Effector CD8-positive, alpha-beta T cell (primary cell): ENCODE results near the gene CDH24.

Experiments used
- DNase-seq: peaks from one replicate; lab custom pipeline; 2025; lab: John Stamatoyannopoulos, UW

CDH24 gene

GRCh38 chr14:23091294-23092225, 34.2 kb upstream of the CDH24 start:
- no peak for DNase-seq

- no peak for DNase-seq
These were observed 32.9 kb upstream of the CDH24 start for GRCh38 chr14:23090254-23090636.

GRCh38 chr14:23089498-23090253, 32.4 kb upstream of the CDH24 start:
- no peak for DNase-seq

GRCh38 chr14:23086565-23086964, 29.2 kb upstream of the CDH24 start:
- DNase-seq = no peak

GRCh38 chr14:23085458-23085857, 28.1 kb upstream of the CDH24 start:
- DNase-seq = no peak

- DNase-seq = no peak
These were observed 23.2 kb upstream of the CDH24 start for GRCh38 chr14:23080474-23080873.

GRCh38 chr14:23079716-23080115, 22.4 kb upstream of the CDH24 start:
- no peak for DNase-seq

GRCh38 chr14:23078692-23079116, 21.4 kb upstream of the CDH24 start:
- no peak for DNase-seq

GRCh38 chr14:23077962-23078361, 20.6 kb upstream of the CDH24 start:
- no peak for DNase-seq

GRCh38 chr14:23076785-23077408, 19.6 kb upstream of the CDH24 start:
- no peak for DNase-seq

GRCh38 chr14:23074906-23075305, 17.6 kb upstream of the CDH24 start:
- DNase-seq = no peak

GRCh38 chr14:23071921-23072539, 14.7 kb upstream of the CDH24 start:
- DNase-seq = no peak

- DNase-seq = no peak
These were observed 14.1 kb upstream of the CDH24 start for GRCh38 chr14:23071244-23071920.

- no peak for DNase-seq
These were observed 13.2 kb upstream of the CDH24 start for GRCh38 chr14:23070262-23071129.

- DNase-seq = no peak
These were observed 12.1 kb upstream of the CDH24 start for GRCh38 chr14:23069413-23069806.

GRCh38 chr14:23068789-23069412, 11.6 kb upstream of the CDH24 start:
- DNase-seq = no peak

GRCh38 chr14:23067847-23068788, 10.8 kb upstream of the CDH24 start:
- no peak for DNase-seq

- DNase-seq = no peak
These were observed 9.8 kb upstream of the CDH24 start for GRCh38 chr14:23066855-23067744.
